Heart right ventricle (tissue), 16 donors: ENCODE data around the gene MBNL1. TPM values are rescaled to one million over a fixed set of nuclear protein-coding genes. Genes with fewer than 3 reads are reported as not detected.

ENCODE experiments used
- ATAC-seq, 8 donors: fragments of 200-7000 bp; cut with Tn5 transposase; one replicate each; pipeline ENCODE4 v1.9.1; 2020; ENCODE audit warnings: mild to moderate bottlenecking in 8 of 8, moderate library complexity in 8 of 8, moderate number of reproducible peaks in 1 of 8
- DNase-seq, 2 donors: peaks; one replicate each; pipeline ENCODE4 v3.0.0-alpha.2; 2020
- H3K27ac ChIP-seq, 10 donors: fragments of 200-600 bp; sonication (generic) in 2 of 10; one replicate each; pipeline versions ENCODE4 v1.5.0 to v1.8.0; 2020 to 2022; ENCODE audit warnings: mild to moderate bottlenecking in 3 of 10
- H3K27me3 ChIP-seq, 7 donors: fragments of 200-600 bp; one replicate each; pipeline ENCODE4 v1.8.0; 2021 to 2022; ENCODE audit warnings: mild to moderate bottlenecking in 2 of 7
- H3K36me3 ChIP-seq, 9 donors: fragments of 200-600 bp; sonication (generic) in 1 of 9; one replicate each; pipeline versions ENCODE4 v1.5.0 to v1.8.0; 2020 to 2022; ENCODE audit warnings: mild to moderate bottlenecking in 2 of 9
- H3K4me1 ChIP-seq, 9 donors: fragments of 200-600 bp; sonication (generic) in 1 of 9; one replicate each; pipeline versions ENCODE4 v1.5.0 to v1.8.0; 2020 to 2022; ENCODE audit warnings: mild to moderate bottlenecking in 4 of 9
- H3K4me3 ChIP-seq, 10 donors: fragments of 200-600 bp; sonication (generic) in 2 of 10; one replicate each; pipeline versions ENCODE4 v1.5.0 to v1.8.0; 2020 to 2022; ENCODE audit warnings: mild to moderate bottlenecking in 7 of 10, moderate library complexity in 2 of 10
- H3K9me3 ChIP-seq, 11 donors: fragments of 200-600 bp in 10 of 11; sonication (generic) in 2 of 11; one replicate each; pipeline versions ENCODE4 v1.5.0 to v1.8.0; 2013 to 2022; ENCODE audit warnings: mild to moderate bottlenecking in 2 of 11, control low read depth in 1 of 11, moderate library complexity in 1 of 11
- CTCF ChIP-seq, 9 donors: fragments of 200-600 bp; sonication (generic) in 2 of 9; IDR thresholded peaks; one replicate each; pipeline versions ENCODE4 v1.5.0 to v1.8.0; 2021 to 2022; ENCODE audit warnings: antibody characterized with exemption in 9 of 9, mild to moderate bottlenecking in 5 of 9, moderate library complexity in 1 of 9
- WGBS, 2 donors: extraction: QIAGEN DNeasy Blood & Tissue Kit; methylation state at CpG; one replicate each; pipeline ENCODE4 v1.1.7; 2013; ENCODE audit warnings: inconsistent platforms in 1 of 2; 5-methylcytosine and 5-hydroxymethylcytosine counted together
- intact Hi-C, 10 donors: fragments of 100-400 bp; cut with DNase I; formaldehyde crosslinking; loops; one replicate each; pipeline versions ENCODE4 v1.11.1 to v1.14.2; 2022
- polyA plus RNA-seq, 2 donors: library from polyadenylated mRNA; stranded (reverse); fragments of 200-250 nt; gene quantifications; one replicate each; pipeline ENCODE4 v1.2.3, GENCODE V29; 2013
- total RNA-seq, 10 donors: library from RNA; stranded (reverse); fragmentation: NEBNext Ultra II Directional in 3 of 10; extraction: Animal tissue kit (Norgen Biotek cat#: 25700) in 3 of 10; gene quantifications; one replicate each; pipeline versions ENCODE4 v1.2.1 to v1.2.4, GENCODE V29; 2021 to 2023
- donor health status: Arrhythmogenic right ventricular cardiomyopathy.
- donor health status: ischemic (EF 13 %, LVEDD 7.1; RV severe dilation, severe dysfunction).
- donor health status: healthy with polysubstance abuse.
- donor health status: DM: no; HTN: yes; CAD: no.
- donor health status: DM: no; HTN: no; CAD: no.
- donor health status: ischemic (EF 25% LVEDD 6.9; RV normal size, moderate dysfunction).
- donor health status: ischemic (EF 25% LVEDD 5.7; RV mildly dilated, moderate dysfunction).
- donor health status: healthy.
- donor health status: DM: yes; HTN: yes; CAD: no.
- donor health status: Ischemic cardiomyopathy.
- donor health status: ischemic (EF 35%, LVEDD 5.7; RV mildly dilated, moderate dysfunction).
- donor health status: nonischemic (EF 11% LVEDD 7.7; RV severe dilation, severe dysfunction).
- donor health status: DM: yes; HTN: yes; CAD: no.
- donor health status: PGD.
- donor health status: ischemic (EF 29% LVEDD 5.4; RV normal size, mild dysfunction).
- donor health status: nonischemic (EF 23%, LVEDD 6.1; RV moderate dilation, normal function).

MBNL1 gene
- total and polyA plus RNA-seq, 12 donors, result 33.1 to 236 (median 189) TPM

DNA sequence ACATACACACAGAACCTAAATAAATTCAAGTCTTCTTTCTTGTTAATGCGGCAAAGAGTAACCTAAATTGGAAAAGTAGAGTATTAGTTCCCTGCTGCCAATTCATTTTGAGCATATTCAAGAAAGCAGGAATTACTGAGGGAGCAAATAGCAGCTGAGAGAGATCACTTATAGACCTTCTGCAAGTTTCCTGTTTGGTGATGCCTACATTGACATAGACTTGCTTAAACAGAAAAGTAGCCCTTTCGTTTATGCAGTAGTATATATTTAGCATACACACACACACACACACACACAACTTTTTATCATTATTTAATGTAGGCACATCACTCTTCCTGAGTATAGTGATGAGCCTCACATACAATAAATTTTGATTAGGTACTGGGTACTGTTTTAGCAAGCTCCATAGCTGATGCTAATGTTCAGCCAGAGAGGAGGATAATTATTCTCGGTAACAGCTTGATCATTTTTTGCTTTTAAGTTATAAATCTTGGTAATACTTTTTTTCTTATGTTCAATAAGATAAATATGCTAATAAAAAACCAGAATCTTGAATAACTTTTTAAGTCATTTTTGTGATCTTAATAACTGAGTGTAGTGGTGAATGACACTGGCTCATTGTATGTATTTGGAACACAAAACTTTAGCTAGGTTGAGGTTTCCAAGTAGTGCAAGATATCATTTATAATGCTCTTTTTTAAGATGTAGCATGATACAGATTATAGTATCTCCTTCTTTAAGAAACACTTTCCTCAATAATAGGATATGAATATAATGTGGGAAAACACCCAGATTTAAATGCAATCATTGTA lies 174.7 kb downstream of the MBNL1 start:
- H3K36me3 ChIP-seq, result peaks cover 0 to 41% (median 4%) of the 10 kb centered on the region in 9 donors
- H3K9me3 ChIP-seq, result no peaks in the 10 kb centered on the region
- WGBS, 2 donors, result 43 to 55% methylated on average over 3 of the region's 3 CpGs
- no peak overlapping the region for H3K4me3 ChIP-seq
- H3K27ac ChIP-seq, result peak overlapping the region in 6 of 10 donors; percentile 3 to 34 (median 26)
- peaks cover 0 to 82% (median 51%) of the 10 kb centered on the region in 9 donors for H3K4me1 ChIP-seq
- intact Hi-C loops, result loop anchor here in 8 of 10 donors (2.0 to 10.0 kb wide), 10 partner anchors 99 to 371 kb away; partner anchors contain the start of gene MBNL1 (in 4 of the 8)
- peak in 4 of 8 donors; percentile 27 to 50 (median 43) for ATAC-seq
- no peak for DNase-seq
- TF ChIP-seq CTCF (IDR thresholded peaks at IDR 0.05), result no peak
- H3K27me3 ChIP-seq, result no peaks in the 10 kb centered on the region

DNA sequence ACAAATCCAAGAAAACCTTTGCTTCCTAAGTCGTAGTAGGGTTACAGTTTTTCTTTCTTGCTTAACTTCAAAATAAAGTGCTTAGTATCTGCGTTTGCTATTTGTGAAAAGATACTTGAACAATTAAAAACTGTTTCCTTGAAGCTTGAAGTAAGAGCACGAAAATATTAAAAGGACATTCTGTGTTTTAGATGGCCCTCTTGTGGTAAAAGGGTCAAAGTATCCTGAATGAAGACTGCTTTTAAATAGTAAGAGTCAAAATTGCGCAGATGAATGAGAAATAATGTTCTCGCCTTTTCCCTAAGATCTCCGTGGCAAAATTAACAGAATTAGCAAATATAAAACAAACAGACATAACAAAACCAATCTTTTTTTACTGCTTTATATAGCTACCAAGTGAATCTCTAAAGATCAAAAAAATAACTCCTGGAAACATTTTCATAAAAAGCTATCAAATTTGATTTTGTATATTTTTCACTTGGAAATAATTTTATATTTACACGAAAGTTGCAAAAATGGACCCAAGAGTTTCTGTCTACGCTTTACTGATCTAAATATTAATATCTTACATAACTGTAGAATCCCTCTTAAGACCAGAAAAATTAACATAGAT lies 175.4 kb downstream of the MBNL1 start:
- no peaks in the 10 kb centered on the region for H3K27me3 ChIP-seq
- H3K9me3 ChIP-seq, result no peaks in the 10 kb centered on the region
- 26 to 32% methylated on average over 8 of the region's 8 CpGs for WGBS, 2 donors
- H3K4me3 ChIP-seq, result no peak overlapping the region
- H3K4me1 ChIP-seq, result peaks cover 0 to 77% (median 44%) of the 10 kb centered on the region in 9 donors
- H3K27ac ChIP-seq, result peak overlapping the region in 4 of 10 donors; percentile 2 to 34 (median 22)
- peak; percentile 48 to 85 (median 66) for TF ChIP-seq CTCF (IDR thresholded peaks at IDR 0.05)
- intact Hi-C loops, result loop anchor here in 8 of 10 donors (2.0 to 10.0 kb wide), 9 partner anchors 99 to 372 kb away; partner anchors contain the start of gene MBNL1 (in 3 of the 8)
- H3K36me3 ChIP-seq, result peaks cover 0 to 48% (median 4%) of the 10 kb centered on the region in 9 donors
- DNase-seq (no peak), ATAC-seq (peak in 7 of 8 donors; percentile 53 to 84 (median 70))

DNA sequence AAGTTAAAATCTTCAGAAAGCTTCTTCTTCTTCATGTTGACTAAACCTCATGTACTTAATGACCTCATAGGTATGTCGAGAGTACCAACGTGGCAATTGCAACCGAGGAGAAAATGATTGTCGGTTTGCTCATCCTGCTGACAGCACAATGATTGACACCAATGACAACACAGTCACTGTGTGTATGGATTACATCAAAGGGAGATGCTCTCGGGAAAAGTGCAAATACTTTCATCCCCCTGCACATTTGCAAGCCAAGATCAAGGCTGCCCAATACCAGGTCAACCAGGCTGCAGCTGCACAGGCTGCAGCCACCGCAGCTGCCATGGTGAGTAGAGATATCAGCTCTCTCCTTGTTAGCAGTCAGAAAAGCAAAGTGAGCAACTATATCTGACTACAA lies 176.5 kb downstream of the MBNL1 start:
- H3K27ac ChIP-seq, result peak overlapping the region in 1 of 10 donors; percentile 8
- H3K4me1 ChIP-seq, result peaks cover 0 to 72% (median 43%) of the 10 kb centered on the region in 9 donors
- H3K9me3 ChIP-seq, result no peaks in the 10 kb centered on the region
- WGBS, 2 donors, result 48 to 55% methylated on average over 6 of the region's 6 CpGs
- H3K4me3 ChIP-seq, result no peak overlapping the region
- intact Hi-C loops, result loop anchor here in 8 of 10 donors (2.0 to 10.0 kb wide), 7 partner anchors 100 to 370 kb away; partner anchors contain the start of gene MBNL1 (in 1 of the 8)
- TF ChIP-seq CTCF (IDR thresholded peaks at IDR 0.05), result no peak
- DNase-seq (no peak), ATAC-seq (peak in 5 of 8 donors; percentile 31 to 58 (median 43))
- H3K27me3 ChIP-seq, result no peaks in the 10 kb centered on the region
- H3K36me3 ChIP-seq, result peaks cover 0 to 58% (median 4%) of the 10 kb centered on the region in 9 donors

DNA sequence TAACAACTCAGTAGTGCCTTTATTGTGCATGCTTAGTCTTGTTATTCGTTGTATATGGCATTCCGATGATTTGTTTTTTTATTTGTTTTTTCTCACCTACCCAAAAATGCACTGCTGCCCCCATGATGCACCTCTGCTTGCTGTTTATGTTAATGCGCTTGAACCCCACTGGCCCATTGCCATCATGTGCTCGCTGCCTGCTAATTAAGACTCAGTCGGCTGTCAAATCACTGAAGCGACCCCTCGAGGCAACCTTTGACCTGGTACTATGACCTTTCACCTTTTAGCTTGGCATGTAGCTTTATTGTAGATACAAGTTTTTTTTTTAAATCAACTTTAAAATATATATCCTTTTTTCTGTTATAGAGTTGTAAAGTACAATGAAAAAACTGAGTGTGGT lies 177.8 kb downstream of the MBNL1 start:
- Histone ChIP-seq H3K27me3 (no peaks in the 10 kb centered on the region), H3K4me3 (no peak overlapping the region), H3K27ac (peak overlapping the region in 1 of 10 donors; percentile 8), H3K36me3 (peaks cover 0 to 71% (median 4%) of the 10 kb centered on the region in 9 donors), H3K4me1 (peaks cover 0 to 69% (median 43%) of the 10 kb centered on the region in 9 donors), H3K9me3 (no peaks in the 10 kb centered on the region)
- ATAC-seq (no peak), DNase-seq (no peak)
- no peak for TF ChIP-seq CTCF (IDR thresholded peaks at IDR 0.05)
- 71 to 76% methylated on average over 7 of the region's 7 CpGs for WGBS, 2 donors
- intact Hi-C loops, result loop anchor here in 7 of 10 donors (5.0 to 10.0 kb wide), 6 partner anchors 102 to 372 kb away; partner anchors contain the start of gene MBNL1 (in 1 of the 7)
